H9 (cell line): ENCODE measurements around the gene SIGLEC12. TPM values are rescaled to one million over a fixed set of nuclear protein-coding genes. Genes with fewer than 3 reads are reported as not detected.

ENCODE experiments used
- DNase-seq: peaks from one replicate; pipeline ENCODE4 v3.0.0-alpha.2; 2017
- H2AFZ ChIP-seq: one replicate; pipeline ENCODE4 v1.6.1; 2013; ENCODE audit warnings: mild to moderate bottlenecking, low read length, control low read depth, moderate library complexity
- H2AK5ac ChIP-seq: 2 replicates; pipeline ENCODE4 v1.6.1; 2013; ENCODE audit warnings: low read length, control low read depth, mixed read lengths; ENCODE audit not compliant: insufficient read length
- H2BK120ac ChIP-seq: one replicate; pipeline ENCODE4 v1.6.1; 2013; ENCODE audit warnings: low read depth, mild to moderate bottlenecking, low read length, control low read depth, inconsistent platforms; ENCODE audit not compliant: poor library complexity, severe bottlenecking
- H2BK12ac ChIP-seq: 2 replicates; pipeline ENCODE4 v1.6.1; 2013; ENCODE audit warnings: low read length, control low read depth, mixed read lengths, low read depth; ENCODE audit not compliant: insufficient read length
- H2BK15ac ChIP-seq: 2 replicates; pipeline ENCODE4 v1.6.1; 2013; ENCODE audit warnings: low read depth, low read length, control low read depth
- H2BK20ac ChIP-seq: one replicate; pipeline ENCODE4 v1.6.1; 2013; ENCODE audit warnings: low read depth, mild to moderate bottlenecking, low read length, control low read depth, inconsistent platforms; ENCODE audit not compliant: poor library complexity, severe bottlenecking
- H2BK5ac ChIP-seq: 2 replicates; pipeline ENCODE4 v1.6.1; 2013; ENCODE audit warnings: low read length, control low read depth, mixed read lengths; ENCODE audit not compliant: insufficient read length
- H3K14ac ChIP-seq: 2 replicates; pipeline ENCODE4 v1.6.1; 2013; ENCODE audit warnings: low read length, control low read depth; ENCODE audit not compliant: insufficient read depth
- H3K18ac ChIP-seq: 2 replicates; pipeline ENCODE4 v1.6.1; 2013; ENCODE audit warnings: low read depth, mild to moderate bottlenecking, mixed read lengths, low read length, control low read depth; ENCODE audit not compliant: insufficient read length
- H3K23ac ChIP-seq: 2 replicates; pipeline ENCODE4 v1.6.1; 2013; ENCODE audit warnings: low read length, control low read depth, mixed read lengths, low read depth; ENCODE audit not compliant: insufficient read length
- H3K23me2 ChIP-seq: 2 replicates; pipeline ENCODE4 v1.6.1; 2013; ENCODE audit warnings: low read depth, mild to moderate bottlenecking, mixed read lengths, low read length, control low read depth; ENCODE audit not compliant: insufficient read length, poor library complexity, severe bottlenecking
- H3K27ac ChIP-seq: 2 replicates; pipeline ENCODE4 v1.5.1; 2013; ENCODE audit warnings: low read length, control low read depth, mixed read lengths, low read depth; ENCODE audit not compliant: insufficient read length
- H3K27me3 ChIP-seq: 2 replicates; pipeline ENCODE4 v1.6.1; 2013; ENCODE audit warnings: low read length, control low read depth, inconsistent platforms; ENCODE audit not compliant: insufficient read depth
- H3K4ac ChIP-seq: 2 replicates; pipeline ENCODE4 v1.6.1; 2013; ENCODE audit warnings: low read depth, mild to moderate bottlenecking, control low read depth, inconsistent platforms, low read length, moderate library complexity
- H3K4me1 ChIP-seq: 2 replicates; pipeline ENCODE4 v1.6.1; 2013; ENCODE audit warnings: low read length, control low read depth, inconsistent platforms; ENCODE audit not compliant: insufficient read depth
- H3K4me2 ChIP-seq: 2 replicates; pipeline ENCODE4 v1.6.1; 2013; ENCODE audit warnings: low read length, control low read depth, mixed read lengths; ENCODE audit not compliant: insufficient read length, insufficient read depth
- H3K56ac ChIP-seq: 2 replicates; pipeline ENCODE4 v1.6.1; 2013; ENCODE audit warnings: low read depth, mild to moderate bottlenecking, mixed read lengths, low read length, control low read depth; ENCODE audit not compliant: insufficient read length
- H3K79me1 ChIP-seq: 2 replicates; pipeline ENCODE4 v1.6.1; 2013; ENCODE audit warnings: low read depth, mild to moderate bottlenecking, moderate library complexity, low read length, control low read depth, inconsistent platforms; ENCODE audit not compliant: insufficient read depth, poor library complexity, severe bottlenecking
- H3K79me2 ChIP-seq: 2 replicates; pipeline ENCODE4 v1.6.1; 2013; ENCODE audit warnings: low read length, control low read depth, inconsistent platforms; ENCODE audit not compliant: insufficient read depth
- H3K9ac ChIP-seq: 2 replicates; pipeline ENCODE4 v1.6.1; 2013; ENCODE audit warnings: low read length, control low read depth, mixed read lengths; ENCODE audit not compliant: insufficient read length; ENCODE audit errors: extremely low read depth
- H3K9me3 ChIP-seq: one replicate; pipeline ENCODE4 v1.6.1; 2013; ENCODE audit warnings: low read depth, low read length, inconsistent platforms; ENCODE audit not compliant: control insufficient read depth
- H3T11ph ChIP-seq: one replicate; pipeline ENCODE4 v1.6.1; 2013; ENCODE audit warnings: mild to moderate bottlenecking, low read length, control low read depth, inconsistent platforms
- H4K20me1 ChIP-seq: one replicate; pipeline ENCODE4 v1.6.1; 2013; ENCODE audit not compliant: control insufficient read depth, insufficient read length, insufficient read depth
- H4K5ac ChIP-seq: 2 replicates; pipeline ENCODE4 v1.6.1; 2013; ENCODE audit warnings: low read depth, mild to moderate bottlenecking, mixed read lengths, low read length, control low read depth; ENCODE audit not compliant: insufficient read length
- H4K8ac ChIP-seq: replicated peaks from 2 replicates; pipeline ENCODE4 v1.6.1; 2013; ENCODE audit warnings: low read length, control low read depth, mixed read lengths, low read depth; ENCODE audit not compliant: insufficient read length
- H4K91ac ChIP-seq: 2 replicates; pipeline ENCODE4 v1.6.1; 2013; ENCODE audit warnings: low read depth, mild to moderate bottlenecking, moderate library complexity, mixed read lengths, low read length, control low read depth; ENCODE audit not compliant: insufficient read length
- H3K27ac Mint-ChIP-seq, 3 experiments: 2 replicates in 2 of 3; 3 replicates in 1 of 3; pipeline ENCODE4 v1.8.0; 2020 to 2021; ENCODE audit warnings: mixed read lengths in 3 of 3, mild to moderate bottlenecking in 1 of 3, moderate library complexity in 1 of 3
- H3K27me3 Mint-ChIP-seq: 2 replicates; pipeline ENCODE4 v1.8.0; 2021; ENCODE audit warnings: low read depth, mild to moderate bottlenecking, moderate library complexity, mixed read lengths
- H3K36me3 Mint-ChIP-seq, 3 experiments: 2 replicates in 2 of 3; 3 replicates in 1 of 3; pipeline ENCODE4 v1.8.0; 2020 to 2021; ENCODE audit warnings: low read depth in 3 of 3, mixed read lengths in 3 of 3; ENCODE audit not compliant: insufficient read depth in 1 of 3
- H3K4me1 Mint-ChIP-seq, 2 experiments: 2 replicates each; pipeline ENCODE4 v1.8.0; 2020; ENCODE audit warnings: mixed read lengths in 2 of 2
- H3K4me3 Mint-ChIP-seq, 2 experiments: 2 replicates in 1 of 2; 3 replicates in 1 of 2; pipeline ENCODE4 v1.8.0; 2020 to 2021; ENCODE audit warnings: mild to moderate bottlenecking in 2 of 2, mixed read lengths in 2 of 2, moderate library complexity in 1 of 2
- H3K9me3 Mint-ChIP-seq, 2 experiments: 2 replicates in 1 of 2; 3 replicates in 1 of 2; pipeline ENCODE4 v1.8.0; 2020; ENCODE audit warnings: mild to moderate bottlenecking in 2 of 2, mixed read lengths in 2 of 2, moderate library complexity in 1 of 2
- CTCF ChIP-seq: fragments of 200-600 bp; sonication (generic); conservative IDR thresholded peaks from 3 replicates; pipeline ENCODE4 v1.8.0; 2021; ENCODE audit warnings: antibody characterized with exemption, mild to moderate bottlenecking
- WGBS: extraction: QIAGEN DNeasy Blood & Tissue Kit; methylation state at CpG from one replicate; pipeline ENCODE4 v1.1.7; 2013; ENCODE audit warnings: missing lambda C conversion rate, low lambda C conversion rate, mixed read lengths; ENCODE audit not compliant: insufficient read length; ENCODE audit errors: extremely low coverage; 5-methylcytosine and 5-hydroxymethylcytosine counted together
- total RNA-seq: library from RNA; stranded (reverse); gene quantifications from 2 replicates; pipeline ENCODE4 v1.2.1, GENCODE V29; 2021

SIGLEC12 gene
- total RNA-seq, 1 experiment from 2014 or later: not detected

- H3K27me3 ChIP-seq: no peaks in the 10 kb centered on the region
These were observed 42.4 kb upstream of the SIGLEC12 start for GRCh38 chr19:51544038-51544437.

More at GRCh38 chr19:51544038-51544437, 42.4 kb upstream of the SIGLEC12 start:
- Histone ChIP-seq H3K18ac (no peak overlapping the region), H2AFZ (no peak overlapping the region), H2AK5ac (no peak overlapping the region), H4K20me1 (no peaks in the 10 kb centered on the region), H3K9ac (no peak overlapping the region), H3K4ac (no peak overlapping the region), H3T11ph (no peak overlapping the region), H4K5ac (no peak overlapping the region), H3K56ac (no peak overlapping the region), H3K9me3 (no peaks in the 10 kb centered on the region), H4K8ac (no peak overlapping the region), H3K79me1 (no peaks in the 10 kb centered on the region), H3K27ac (no peak overlapping the region), H3K79me2 (no peaks in the 10 kb centered on the region), H2BK120ac (no peak overlapping the region), H2BK12ac (no peak overlapping the region), H3K23me2 (no peaks in the 10 kb centered on the region), H2BK20ac (no peak overlapping the region), H2BK15ac (no peak overlapping the region), H3K4me2 (no peak overlapping the region), H2BK5ac (no peak overlapping the region), H4K91ac (no peak overlapping the region), H3K23ac (no peak overlapping the region), H3K14ac (no peak overlapping the region), H3K4me1 (no peaks in the 10 kb centered on the region)
- Mint-ChIP-seq H3K4me3 (no peak overlapping the region), H3K27ac (peak overlapping the region in 1 of 3 experiments; percentile 40; a peak in 1 of 7 replicates), H3K4me1 (no peaks in the 10 kb centered on the region), H3K9me3 (peaks cover 49 to 94% of the 10 kb centered on the region in 2 experiments), H3K27me3 (peaks cover 51% of the 10 kb centered on the region), H3K36me3 (peaks cover 0 to 17% (median 0%) of the 10 kb centered on the region in 3 experiments; a peak in 3 of 7 replicates)
- no peak for DNase-seq
- WGBS: no CpG with 5 or more reads among the region's 6 CpGs
- TF ChIP-seq CTCF: no peak
